GM12874 (cell line): ENCODE data around the gene NRSN1.

ENCODE experiments used
- TF ChIP-seq, protein P1 (sequence below): IDR thresholded peaks from 2 replicates; pipeline ENCODE4 v1.5.1; 2011; ENCODE audit warnings: low read depth, mild to moderate bottlenecking, control low read depth, low read length, moderate library complexity; ENCODE audit not compliant: insufficient read depth

NRSN1 gene

GRCh38 chr6:24110417-24110816, 15.6 kb upstream of the NRSN1 start:
- TF ChIP-seq, protein P1, sequence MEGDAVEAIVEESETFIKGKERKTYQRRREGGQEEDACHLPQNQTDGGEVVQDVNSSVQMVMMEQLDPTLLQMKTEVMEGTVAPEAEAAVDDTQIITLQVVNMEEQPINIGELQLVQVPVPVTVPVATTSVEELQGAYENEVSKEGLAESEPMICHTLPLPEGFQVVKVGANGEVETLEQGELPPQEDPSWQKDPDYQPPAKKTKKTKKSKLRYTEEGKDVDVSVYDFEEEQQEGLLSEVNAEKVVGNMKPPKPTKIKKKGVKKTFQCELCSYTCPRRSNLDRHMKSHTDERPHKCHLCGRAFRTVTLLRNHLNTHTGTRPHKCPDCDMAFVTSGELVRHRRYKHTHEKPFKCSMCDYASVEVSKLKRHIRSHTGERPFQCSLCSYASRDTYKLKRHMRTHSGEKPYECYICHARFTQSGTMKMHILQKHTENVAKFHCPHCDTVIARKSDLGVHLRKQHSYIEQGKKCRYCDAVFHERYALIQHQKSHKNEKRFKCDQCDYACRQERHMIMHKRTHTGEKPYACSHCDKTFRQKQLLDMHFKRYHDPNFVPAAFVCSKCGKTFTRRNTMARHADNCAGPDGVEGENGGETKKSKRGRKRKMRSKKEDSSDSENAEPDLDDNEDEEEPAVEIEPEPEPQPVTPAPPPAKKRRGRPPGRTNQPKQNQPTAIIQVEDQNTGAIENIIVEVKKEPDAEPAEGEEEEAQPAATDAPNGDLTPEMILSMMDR, result no peak

DNA sequence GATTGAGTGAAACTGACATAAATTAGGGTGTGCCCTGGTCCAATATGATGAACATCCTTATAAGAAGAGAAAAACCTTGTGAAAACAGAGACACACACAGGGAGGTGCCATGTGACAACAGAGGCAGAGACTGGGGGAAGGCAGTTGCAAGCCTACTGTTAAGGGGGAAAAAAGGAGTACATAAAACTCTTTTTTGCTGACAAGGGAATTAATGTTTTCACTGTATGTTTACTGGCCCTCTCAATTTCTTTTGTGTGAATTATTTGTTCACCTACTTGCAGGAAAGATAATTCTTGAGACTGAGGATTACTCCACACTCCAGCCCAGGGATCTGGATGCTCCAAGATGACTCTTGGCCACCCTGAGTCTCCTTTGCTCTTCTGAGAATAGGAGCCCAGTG, 12.1 kb upstream of the NRSN1 start:
- TF ChIP-seq, protein P1, result no peak

- TF ChIP-seq, protein P1, result no peak
Measured at GRCh38 chr6:24117021-24117420, 9.0 kb upstream of the NRSN1 start.

DNA sequence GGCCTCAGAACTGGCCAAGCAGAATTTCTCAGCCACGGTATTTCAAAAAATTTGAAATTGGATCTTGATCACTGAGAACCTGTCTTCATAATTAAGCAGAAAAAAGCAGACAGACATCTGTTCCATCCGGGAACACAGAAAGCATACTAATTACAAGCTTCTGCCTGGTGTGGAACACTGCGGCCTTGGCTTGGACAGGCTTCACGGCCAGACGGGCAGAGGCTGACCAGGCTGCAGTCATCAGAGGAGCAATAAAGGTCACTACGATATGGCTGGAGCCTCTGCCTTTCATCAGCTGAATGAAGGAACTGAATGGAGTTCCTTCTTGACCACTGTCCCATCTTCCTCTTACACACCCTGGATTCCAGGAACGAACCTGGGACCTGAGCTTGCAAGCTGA, 3.9 kb upstream of the NRSN1 start:
- TF ChIP-seq, protein P1, result no peak

GRCh38 chr6:24126586-24127192, 674 bp downstream of the NRSN1 start:
- TF ChIP-seq, protein P1, result no peak

DNA sequence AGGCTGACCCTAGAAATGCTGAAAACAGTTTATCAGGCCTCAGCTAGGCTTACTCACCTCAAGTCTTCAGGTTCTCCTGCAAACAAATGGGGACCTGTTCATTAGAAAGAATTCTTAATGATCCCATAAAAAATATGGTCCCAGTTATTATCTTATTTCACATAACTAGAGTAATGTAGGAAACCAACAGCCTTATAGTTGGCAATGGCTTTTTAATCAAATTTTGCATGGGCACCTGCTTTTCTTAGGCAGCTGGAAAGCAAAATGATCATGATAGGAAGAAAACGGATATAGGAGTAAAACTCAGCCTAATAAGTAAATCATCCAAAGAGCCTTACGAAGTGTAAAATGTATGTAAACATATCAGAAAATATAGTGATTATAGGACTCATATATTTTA, 1.3 kb downstream of the NRSN1 start:
- TF ChIP-seq, protein P1, result no peak

- TF ChIP-seq, protein P1, result no peak
Measured at GRCh38 chr6:24131751-24132150, 5.7 kb downstream of the NRSN1 start.
